ENCODE data around the gene KRT222.

KRT222 gene

GRCh38 chr17:40672654-40673053, 7.7 kb upstream of the KRT222 start:
- ChIA-PET POLR2A (no interaction called here), CTCF (interaction anchor here (1.1 kb wide), 1 partner anchor 13 kb away, joined by 4 read pairs; no protein-coding TSS in a partner anchor)
- no peak for DNase-seq (ENCODE audit: extremely low spot score)
- no peak for TF ChIP-seq CTCF (IDR thresholded peaks at IDR 0.05; ENCODE audit: control extremely low read depth, extremely low read depth, low read depth, missing control alignments)

GRCh38 chr17:40671282-40671681, 6.3 kb upstream of the KRT222 start:
- no peak for TF ChIP-seq CTCF (IDR thresholded peaks at IDR 0.05; ENCODE audit: control extremely low read depth, extremely low read depth, low read depth, missing control alignments)
- ChIA-PET CTCF (no interaction called here), POLR2A (no interaction called here)
- no peak for DNase-seq (ENCODE audit: extremely low spot score)

- POLR2A ChIA-PET = no interaction called here
- CTCF ChIA-PET = no interaction called here
- DNase-seq (ENCODE audit: extremely low spot score) = no peak
- TF ChIP-seq CTCF (IDR thresholded peaks at IDR 0.05; ENCODE audit: control extremely low read depth, extremely low read depth, low read depth, missing control alignments) = no peak
Measured at GRCh38 chr17:40666331-40666730, 1.4 kb upstream of the KRT222 start.

GRCh38 chr17:40663252-40663651, 1.7 kb downstream of the KRT222 start:
- DNase-seq (ENCODE audit: extremely low spot score) = no peak
- ChIA-PET CTCF (interaction anchor here (1.6 kb wide), 1 partner anchor 17 kb away, joined by 4 read pairs; no protein-coding TSS in a partner anchor), POLR2A (no interaction called here)
- no peak for TF ChIP-seq CTCF (IDR thresholded peaks at IDR 0.05; ENCODE audit: control extremely low read depth, extremely low read depth, low read depth, missing control alignments)

GRCh38 chr17:40659911-40660310, 5.1 kb downstream of the KRT222 start:
- CTCF ChIA-PET = interaction anchor here (0.9 kb wide), 1 partner anchor 13 kb away, joined by 4 read pairs; no protein-coding TSS in a partner anchor
- TF ChIP-seq CTCF (IDR thresholded peaks at IDR 0.05; ENCODE audit: control extremely low read depth, extremely low read depth, low read depth, missing control alignments) = no peak

GRCh38 chr17:40658396-40658795, 6.6 kb downstream of the KRT222 start:
- POLR2A ChIA-PET = no interaction called here
- no peak for TF ChIP-seq CTCF (IDR thresholded peaks at IDR 0.05; ENCODE audit: control extremely low read depth, extremely low read depth, low read depth, missing control alignments)
- DNase-seq (ENCODE audit: extremely low spot score) = no peak
- CTCF ChIA-PET = no interaction called here

More at GRCh38 chr17:40659911-40660310, 5.1 kb downstream of the KRT222 start:
- POLR2A ChIA-PET = interaction anchor here (0.5 kb wide), 1 partner anchor 109 kb away, joined by 3 read pairs; no protein-coding TSS in a partner anchor
- DNase-seq (ENCODE audit: extremely low spot score) = no peak

GRCh38 chr17:40651939-40652338, 13.0 kb downstream of the KRT222 start:
- ChIA-PET POLR2A (interaction anchor here (0.6 kb wide), 1 partner anchor 1173 kb away, joined by 3 read pairs; no protein-coding TSS in a partner anchor), CTCF (no interaction called here)
- TF ChIP-seq CTCF (IDR thresholded peaks at IDR 0.05; ENCODE audit: control extremely low read depth, extremely low read depth, low read depth, missing control alignments) = no peak
- DNase-seq (ENCODE audit: extremely low spot score) = no peak
